Endothelial cell of coronary artery (primary cell): ENCODE data around the gene WDR72. TPM values are rescaled to one million over a fixed set of nuclear protein-coding genes. Genes with fewer than 3 reads are reported as not detected.

Experiments used
- total RNA-seq: library from RNA; depleted of rRNA; stranded (reverse); fragments of >200 nt; gene quantifications from 2 replicates; pipeline ENCODE4 v1.2.3, GENCODE V29; 2014

The WDR72 gene
- not detected in 2 replicates for total RNA-seq

DNA sequence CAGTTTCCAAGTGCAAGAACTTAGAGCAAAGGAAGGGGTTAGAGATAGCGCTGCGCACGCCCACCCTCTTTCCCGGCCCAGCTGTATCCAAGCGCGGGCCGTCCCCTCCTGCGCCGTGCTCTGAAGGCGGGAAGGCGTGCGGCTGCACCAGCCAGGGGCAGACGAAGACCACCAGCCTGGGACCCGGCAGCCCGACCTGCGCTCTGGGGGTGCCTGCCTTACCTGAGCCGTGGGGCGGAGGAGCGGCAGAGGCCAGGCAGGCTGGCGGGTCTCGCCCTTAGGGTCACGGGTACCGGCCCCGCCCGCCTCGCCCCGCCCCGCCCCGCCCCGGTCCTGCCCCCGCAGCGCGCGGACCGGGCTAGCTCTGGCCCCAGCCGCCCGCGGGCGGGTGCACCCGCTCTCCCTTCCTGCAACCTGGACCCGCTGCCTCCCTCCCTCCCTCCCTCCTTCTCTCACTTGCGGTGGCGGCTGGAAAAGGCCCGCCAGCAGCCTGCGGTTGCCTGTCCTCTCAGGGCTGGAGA, at the start of gene WDR72:
WDR72 (minus strand) TSS at position 253 of the 521 bp plus-strand sequence. CDS start 26,514 bp downstream, outside the sequence.

Other genes with a start within 250 kb of the WDR72 start
- gene UNC13C, start 218.8 kb upstream of the WDR72 start, total RNA-seq = not detected in 2 replicates